ENCODE results near the gene CRHR2. TPM values are rescaled to one million over a fixed set of nuclear protein-coding genes. Genes with fewer than 3 reads are reported as not detected.

CRHR2 gene
- polyA plus RNA-seq, 1 of the 3 experiments (the other 2 are of a cell fraction), result not detected

GRCh38 chr7:30726296-30727006 lies 44.2 kb upstream of the CRHR2 start:
- Histone ChIP-seq H3K27me3 (ENCODE audit: insufficient read depth) (peaks cover 39% of the 10 kb centered on the region), H3K9me3 (no peaks in the 10 kb centered on the region), H3K36me3 (replicated peaks in 1 of 2; ENCODE audit: control insufficient read depth in 1 of 2, insufficient read depth in 2 of 2, low read length in 1 of 2) (no peaks in the 10 kb centered on the region), H4K20me1 (ENCODE audit: insufficient read depth) (no peaks in the 10 kb centered on the region), H3K27ac (ENCODE audit: low read depth in 2 of 2, low read length in 1 of 2) (no peak overlapping the region), H3K9ac (no peak overlapping the region), H3K4me3 (ENCODE audit: low read depth in 2 of 2, low read length in 1 of 2) (no peak overlapping the region), H2AFZ (ENCODE audit: low read depth) (no peak overlapping the region), H3K4me1 (ENCODE audit: control insufficient read depth in 1 of 2, insufficient read depth in 2 of 2, low read depth in 1 of 2, low read length in 1 of 2) (peaks cover 0 to 2% of the 10 kb centered on the region in 2 experiments; a peak in 1 of 4 replicates), H3F3A (replicated peaks; ENCODE audit: insufficient read depth) (no peaks in the 10 kb centered on the region), H3K79me2 (ENCODE audit: insufficient read depth) (no peaks in the 10 kb centered on the region), H3K4me2 (no peak overlapping the region), H3K9me2 (no peaks in the 10 kb centered on the region)
- no peak for TF ChIP-seq ELF1 (IDR thresholded peaks at IDR 0.05)
- ChIA-PET CTCF (interaction anchor here (0.6 to 2.3 kb wide), 5 partner anchors 10 to 1092 kb away, joined by 5 to 18 read pairs (median 5); partner anchors contain the start of gene CRHR2), POLR2A (no interaction called here)
- WGBS (ENCODE audit: low lambda C conversion rate), result 69% methylated on average over 7 of the region's 7 CpGs
- no peak for DNase-seq

DNA sequence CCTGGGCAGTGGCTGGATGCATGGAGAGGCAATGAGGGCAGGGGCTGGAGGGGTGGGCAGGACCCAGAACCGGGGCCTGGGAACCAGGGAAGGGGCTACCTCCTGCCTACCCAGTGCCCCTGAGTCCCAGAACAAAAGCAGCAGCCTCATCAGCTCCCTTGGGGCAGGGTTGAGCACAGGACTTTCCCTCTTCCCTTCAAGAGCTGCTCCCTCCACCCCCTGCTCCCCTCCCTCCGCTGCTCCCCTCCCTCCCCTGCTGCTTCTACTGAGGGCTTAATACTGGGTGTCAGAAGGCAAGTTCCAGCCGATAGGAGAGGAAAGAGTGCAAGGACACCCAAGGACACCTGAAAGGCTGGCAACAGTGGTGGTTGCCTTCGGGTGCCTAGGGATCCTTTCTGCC lies 41.5 kb upstream of the CRHR2 start:
- no peaks in the 10 kb centered on the region for H3K36me3 ChIP-seq (replicated peaks in 1 of 2; ENCODE audit: control insufficient read depth in 1 of 2, insufficient read depth in 2 of 2, low read length in 1 of 2)
- no peaks in the 10 kb centered on the region for H3F3A ChIP-seq (replicated peaks; ENCODE audit: insufficient read depth)
- H3K27me3 ChIP-seq (ENCODE audit: insufficient read depth), result peaks cover 13% of the 10 kb centered on the region; the same call in 1 of the 2 replicates
- no peak overlapping the region for H3K4me2 ChIP-seq
- no peaks in the 10 kb centered on the region for H4K20me1 ChIP-seq (ENCODE audit: insufficient read depth)
- no peaks in the 10 kb centered on the region; a peak in 1 of 4 replicates for H3K4me1 ChIP-seq (ENCODE audit: control insufficient read depth in 1 of 2, insufficient read depth in 2 of 2, low read depth in 1 of 2, low read length in 1 of 2)
- no peak overlapping the region for H3K4me3 ChIP-seq (ENCODE audit: low read depth in 2 of 2, low read length in 1 of 2)
- WGBS (ENCODE audit: low lambda C conversion rate), result 20% methylated on average over 4 of the region's 4 CpGs
- ChIA-PET POLR2A (no interaction called here), CTCF (interaction anchor here (1.0 kb wide), 1 partner anchor 10 kb away, joined by 4 read pairs; no protein-coding TSS in a partner anchor)
- no peaks in the 10 kb centered on the region for H3K9me2 ChIP-seq
- no peak overlapping the region for H3K27ac ChIP-seq (ENCODE audit: low read depth in 2 of 2, low read length in 1 of 2)
- H2AFZ ChIP-seq (ENCODE audit: low read depth), result no peak overlapping the region
- no peak for TF ChIP-seq EP300 (IDR thresholded peaks at IDR 0.05; ENCODE audit: borderline replicate concordance in 1 of 2, low read depth in 1 of 2, low read length in 1 of 2)
- no peak for TF ChIP-seq JUND (IDR thresholded peaks at IDR 0.05)
- no peak for TF ChIP-seq MAX (IDR thresholded peaks at IDR 0.05; ENCODE audit: low read depth)
- TF ChIP-seq POLR2AphosphoS5 (IDR thresholded peaks at IDR 0.05; ENCODE audit: low read depth, low read length), result no peak
- TF ChIP-seq MXI1 (IDR thresholded peaks at IDR 0.05; ENCODE audit: low read depth, low read length), result no peak
- TF ChIP-seq TEAD4 (IDR thresholded peaks at IDR 0.05; ENCODE audit: borderline replicate concordance, insufficient read depth), result no peak
- DNase-seq, result no peak
- H3K79me2 ChIP-seq (ENCODE audit: insufficient read depth), result no peaks in the 10 kb centered on the region
- no peaks in the 10 kb centered on the region for H3K9me3 ChIP-seq
- H3K9ac ChIP-seq, result no peak overlapping the region

DNA sequence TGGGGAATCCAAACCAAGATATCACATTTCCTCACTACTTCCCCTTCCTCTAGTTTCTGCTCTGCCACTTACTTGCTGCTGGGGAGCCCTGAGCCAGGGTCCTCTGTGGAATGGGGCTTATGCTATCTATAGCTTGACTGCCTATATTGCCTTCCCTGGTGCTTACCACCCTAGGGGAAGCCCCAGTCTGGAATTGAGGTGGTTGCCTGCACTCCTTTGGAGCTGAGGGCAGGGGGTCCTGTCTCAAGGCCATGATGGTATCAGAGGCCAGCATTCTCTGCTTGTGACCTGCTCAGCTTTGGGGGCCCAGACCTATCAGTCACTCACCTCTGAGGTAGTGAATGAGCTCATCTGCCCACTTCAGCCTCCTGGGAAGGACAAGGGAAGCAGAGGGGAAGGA lies 40.4 kb upstream of the CRHR2 start:
- H3K4me3 ChIP-seq (ENCODE audit: low read depth in 2 of 2, low read length in 1 of 2), result no peak overlapping the region
- no peaks in the 10 kb centered on the region for H3F3A ChIP-seq (replicated peaks; ENCODE audit: insufficient read depth)
- TF ChIP-seq YY1 (IDR thresholded peaks at IDR 0.05; ENCODE audit: low read depth), result no peak
- DNase-seq, result no peak
- CTCF ChIA-PET, result interaction anchor here (0.7 to 1.0 kb wide), 2 partner anchors 11 to 18 kb away, joined by 3 to 4 read pairs; no protein-coding TSS in a partner anchor
- H3K4me1 ChIP-seq (ENCODE audit: control insufficient read depth in 1 of 2, insufficient read depth in 2 of 2, low read depth in 1 of 2, low read length in 1 of 2), result no peaks in the 10 kb centered on the region; a peak in 1 of 4 replicates
- H3K79me2 ChIP-seq (ENCODE audit: insufficient read depth), result no peaks in the 10 kb centered on the region
- no peak overlapping the region for H2AFZ ChIP-seq (ENCODE audit: low read depth)
- H3K27ac ChIP-seq (ENCODE audit: low read depth in 2 of 2, low read length in 1 of 2), result no peak overlapping the region
- H3K9me3 ChIP-seq, result no peaks in the 10 kb centered on the region; the same call in 1 of the 2 replicates
- no peaks in the 10 kb centered on the region for H4K20me1 ChIP-seq (ENCODE audit: insufficient read depth)
- POLR2A ChIA-PET, result no interaction called here
- no peaks in the 10 kb centered on the region for H3K36me3 ChIP-seq (replicated peaks in 1 of 2; ENCODE audit: control insufficient read depth in 1 of 2, insufficient read depth in 2 of 2, low read length in 1 of 2)
- H3K4me2 ChIP-seq, result no peak overlapping the region
- no peak overlapping the region for H3K9ac ChIP-seq
- H3K9me2 ChIP-seq, result no peaks in the 10 kb centered on the region
- H3K27me3 ChIP-seq (ENCODE audit: insufficient read depth), result peaks cover 12% of the 10 kb centered on the region; the same call in 1 of the 2 replicates
